Stomach (tissue), 19 donors: ENCODE measurements around the gene SLC27A3. TPM values are rescaled to one million over a fixed set of nuclear protein-coding genes. Genes with fewer than 3 reads are reported as not detected.

Experiments used
- DNase-seq, 2 donors: peaks; one replicate each; pipeline versions ENCODE4 v3.0.0 to v3.0.0-alpha.2; 2013 to 2019
- H3K27ac ChIP-seq, 5 donors: fragments of 200-600 bp in 4 of 5; sonication (generic) in 4 of 5; one replicate each; pipeline ENCODE4 v1.5.1; 2013 to 2019; ENCODE audit warnings: mild to moderate bottlenecking in 1 of 5, moderate library complexity in 1 of 5
- H3K27me3 ChIP-seq, 3 donors: fragments of 200-600 bp; sonication (generic); one replicate each; pipeline ENCODE4 v1.5.1; 2017 to 2019; ENCODE audit warnings: mixed run types in 1 of 3
- H3K36me3 ChIP-seq, 4 donors: fragments of 200-600 bp; sonication (generic); 1 replicate in 3 of 4; 2 replicates in 1 of 4; pipeline ENCODE4 v1.5.1; 2016 to 2019
- H3K4me1 ChIP-seq, 4 donors: fragments of 200-600 bp; sonication (generic); one replicate each; pipeline ENCODE4 v1.5.1; 2016 to 2019
- H3K4me3 ChIP-seq, 4 donors: fragments of 200-600 bp; sonication (generic) in 3 of 4; one replicate each; pipeline ENCODE4 v1.5.1; 2016 to 2019; ENCODE audit warnings: mild to moderate bottlenecking in 1 of 4
- H3K9me3 ChIP-seq, 4 donors: fragments of 200-600 bp; sonication (generic); one replicate each; pipeline ENCODE4 v1.5.1; 2016 to 2019
- EP300 ChIP-seq: sonication (generic); formaldehyde crosslinking; IDR thresholded peaks from one replicate; pipeline ENCODE4 v1.6.1; 2017; ENCODE audit warnings: antibody characterized with exemption
- POLR2A ChIP-seq, 4 donors: fragments of 450-650 bp; IDR thresholded peaks; one replicate each; pipeline ENCODE4 v1.6.1; 2016; ENCODE audit warnings: antibody characterized with exemption in 4 of 4, control low read depth in 2 of 4, mild to moderate bottlenecking in 1 of 4, moderate library complexity in 1 of 4
- POLR2AphosphoS5 ChIP-seq, 3 donors: sonication (generic); formaldehyde crosslinking; IDR thresholded peaks; one replicate each; pipeline ENCODE4 v1.6.1; 2016; ENCODE audit warnings: antibody characterized with exemption in 3 of 3
- WGBS, 5 donors: extraction: QIAGEN DNeasy Blood & Tissue Kit in 3 of 5; methylation state at CpG; one replicate each; pipeline versions ENCODE4 v1.1.5 to v1.1.7; 2013 to 2018; 5-methylcytosine and 5-hydroxymethylcytosine counted together
- intact Hi-C: fragments of 100-400 bp; cut with DNase I; formaldehyde crosslinking; loops from one replicate; pipeline ENCODE4 v1.15.1; 2023; ENCODE audit warnings: low total_unique reads
- long read RNA-seq, 10 donors: transcript quantifications; one replicate each; lab custom pipeline, GENCODE V29; 2026
- polyA plus RNA-seq, 3 donors: library from polyadenylated mRNA; stranded (reverse); fragments of 200-250 nt; gene quantifications; one replicate each; pipeline ENCODE4 v1.2.3, GENCODE V29; 2013
- total RNA-seq, 5 donors: library from RNA; depleted of rRNA; stranded (reverse); fragments of >200 nt; gene quantifications; one replicate each; pipeline versions ENCODE4 v1.1.0 to v1.2.3, GENCODE V29; 2014 to 2016
- TF ChIP-seq, protein P1 (sequence below), 7 experiments: fragments of 450-650 bp in 4 of 7; fragments of 200-600 bp in 3 of 7; sonication (generic) in 3 of 7; IDR thresholded peaks; one replicate each; pipeline ENCODE4 v1.5.1; 2016 to 2019; ENCODE audit warnings: antibody characterized with exemption in 7 of 7, control low read depth in 2 of 7, mild to moderate bottlenecking in 1 of 7
- donor health status: healthy with polysubstance abuse.
- donor health status: Bipolar disorder and iron deficiency.
- donor health status: healthy.

Gene SLC27A3
- total RNA-seq (10 to 100 TPM; 14.9 to 89.9 (median 62.2) TPM), polyA plus RNA-seq (10 to 100 TPM; 17.4 to 86.8 (median 44.1) TPM)
- long read RNA-seq, donor 1, partial matches to known transcripts = 0 of 2 reads
- long read RNA-seq, donor 1, other reads (novel, unspliced or antisense) = 0 of 2 reads
- long read RNA-seq, donor 2, partial matches to known transcripts = 0 of 2 reads
- long read RNA-seq, donor 2, other reads (novel, unspliced or antisense) = 0 of 2 reads
- long read RNA-seq, donor 3, partial matches to known transcripts = 0 of 2 reads
- long read RNA-seq, donor 3, other reads (novel, unspliced or antisense) = 0 of 2 reads
- long read RNA-seq, donor 4 = 0 reads
- long read RNA-seq, donor 5, partial matches to known transcripts = 0 of 6 reads
- long read RNA-seq, donor 5, other reads (novel, unspliced or antisense) = 0 of 6 reads
- long read RNA-seq, donor 6 = 0 reads
- long read RNA-seq, donor 7, full-length matches to known transcripts = 6 of 6 reads
- long read RNA-seq, donor 7, partial matches to known transcripts = 0 of 6 reads
- long read RNA-seq, donor 7, other reads (novel, unspliced or antisense) = 0 of 6 reads
- long read RNA-seq, donor 8, partial matches to known transcripts = 0 of 4 reads
- long read RNA-seq, donor 8, other reads (novel, unspliced or antisense) = 0 of 4 reads
- long read RNA-seq, donor 9, partial matches to known transcripts = 0 of 1 reads
- long read RNA-seq, donor 9, other reads (novel, unspliced or antisense) = 0 of 1 reads
- long read RNA-seq, donor 10, full-length matches to known transcripts = 5 of 5 reads
- long read RNA-seq, donor 10, partial matches to known transcripts = 0 of 5 reads
- long read RNA-seq, donor 10, other reads (novel, unspliced or antisense) = 0 of 5 reads

- 2 to 6% (median 4%) methylated on average over 22 to 35 of the region's 35 CpGs for WGBS, 5 donors
- peak; percentile 73 to 92 for DNase-seq
- Histone ChIP-seq H3K27ac (peak within 1 kb of the TSS; percentile 85 to 93 (median 89)), H3K27me3 (no peaks in the 10 kb centered on the region), H3K4me3 (peak within 1 kb of the TSS; percentile 68 to 88 (median 75)), H3K9me3 (no peaks in the 10 kb centered on the region), H3K4me1 (peaks cover 46 to 94% (median 80%) of the 10 kb centered on the region in 4 donors), H3K36me3 (peaks cover 21 to 52% (median 46%) of the 10 kb centered on the region in 4 donors)
- TF ChIP-seq POLR2AphosphoS5 (IDR thresholded peaks at IDR 0.05) = peak in 1 of 3 donors; percentile 9
- TF ChIP-seq, protein P1, sequence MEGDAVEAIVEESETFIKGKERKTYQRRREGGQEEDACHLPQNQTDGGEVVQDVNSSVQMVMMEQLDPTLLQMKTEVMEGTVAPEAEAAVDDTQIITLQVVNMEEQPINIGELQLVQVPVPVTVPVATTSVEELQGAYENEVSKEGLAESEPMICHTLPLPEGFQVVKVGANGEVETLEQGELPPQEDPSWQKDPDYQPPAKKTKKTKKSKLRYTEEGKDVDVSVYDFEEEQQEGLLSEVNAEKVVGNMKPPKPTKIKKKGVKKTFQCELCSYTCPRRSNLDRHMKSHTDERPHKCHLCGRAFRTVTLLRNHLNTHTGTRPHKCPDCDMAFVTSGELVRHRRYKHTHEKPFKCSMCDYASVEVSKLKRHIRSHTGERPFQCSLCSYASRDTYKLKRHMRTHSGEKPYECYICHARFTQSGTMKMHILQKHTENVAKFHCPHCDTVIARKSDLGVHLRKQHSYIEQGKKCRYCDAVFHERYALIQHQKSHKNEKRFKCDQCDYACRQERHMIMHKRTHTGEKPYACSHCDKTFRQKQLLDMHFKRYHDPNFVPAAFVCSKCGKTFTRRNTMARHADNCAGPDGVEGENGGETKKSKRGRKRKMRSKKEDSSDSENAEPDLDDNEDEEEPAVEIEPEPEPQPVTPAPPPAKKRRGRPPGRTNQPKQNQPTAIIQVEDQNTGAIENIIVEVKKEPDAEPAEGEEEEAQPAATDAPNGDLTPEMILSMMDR (IDR thresholded peaks at IDR 0.05) = no peak
- no peak for TF ChIP-seq POLR2A (IDR thresholded peaks at IDR 0.05)
- no peak for TF ChIP-seq EP300
- intact Hi-C loops = no loop called here
These were observed at the start of gene SLC27A3 for GRCh38 chr1:153774780-153775457. SLC27A3 (plus strand) TSS chr1:153775407; CDS start chr1:153775498, 91 bp downstream.

DNA sequence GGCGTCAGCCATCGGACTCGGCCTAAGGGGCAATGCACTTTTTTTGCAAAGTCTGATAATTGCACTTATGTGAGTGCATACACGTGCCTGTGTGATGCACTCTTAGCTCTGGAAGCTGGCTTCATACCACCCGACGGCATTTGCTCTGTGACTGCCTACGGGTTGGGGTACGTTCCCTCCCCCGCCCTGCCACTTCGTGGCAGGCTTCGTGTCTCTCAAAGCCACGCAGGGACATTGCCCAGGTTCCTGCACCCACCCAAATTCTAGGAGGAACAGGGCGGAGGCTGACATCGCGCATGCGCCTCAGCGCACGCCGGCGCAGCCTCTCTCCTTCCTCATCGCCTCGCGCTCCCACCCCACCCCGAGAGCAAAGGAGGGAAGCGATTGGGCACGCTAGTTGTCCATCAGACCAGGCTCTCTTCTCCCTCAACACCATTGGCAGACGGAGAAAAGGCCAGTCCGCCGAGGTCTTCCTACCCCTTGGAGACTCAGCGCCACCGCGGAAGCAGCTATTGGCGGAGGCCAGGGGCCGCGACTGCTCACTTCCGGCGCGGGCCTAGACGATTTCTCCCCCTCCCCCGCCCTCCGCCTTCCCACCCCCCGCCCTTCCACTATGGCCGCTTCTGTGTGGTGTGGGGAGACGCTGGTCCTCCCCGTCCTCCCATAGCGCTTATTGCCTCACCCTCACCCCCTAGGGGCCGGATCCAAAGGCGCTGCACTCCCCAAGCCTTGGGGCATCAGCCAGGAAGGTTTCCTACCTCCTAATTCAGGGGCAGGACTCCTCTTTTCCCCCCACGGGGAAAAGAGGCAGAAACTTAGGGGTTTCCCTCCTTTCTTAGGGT, 47.5 kb upstream of the SLC27A3 start, which contains the start of gene INTS3:
Gene INTS3 (plus strand): TSS at position 588 of the 842 bp plus-strand sequence. CDS start 585 bp downstream, outside the sequence.
- TF ChIP-seq EP300 = no peak
- TF ChIP-seq, protein P1 (IDR thresholded peaks at IDR 0.05) = peak in 1 of 7 experiments; percentile 12
- peak in 1 of 4 donors; percentile 20 for TF ChIP-seq POLR2A (IDR thresholded peaks at IDR 0.05)
- peak in 2 of 3 donors; percentile 63 to 76 for TF ChIP-seq POLR2AphosphoS5 (IDR thresholded peaks at IDR 0.05)
- Histone ChIP-seq H3K27ac (peak within 1 kb of the TSS; percentile 89 to 100 (median 99)), H3K4me3 (peak within 1 kb of the TSS; percentile 71 to 86 (median 86)), H3K9me3 (no peaks in the 10 kb centered on the region), H3K36me3 (peaks cover 0 to 4% (median 0%) of the 10 kb centered on the region in 4 donors), H3K4me1 (peaks cover 15 to 44% (median 34%) of the 10 kb centered on the region in 4 donors), H3K27me3 (no peaks in the 10 kb centered on the region)
- peak; percentile 100 for DNase-seq
- intact Hi-C loops = no loop called here
- 0% methylated on average over 28 to 49 of the region's 49 CpGs for WGBS, 5 donors

- TF ChIP-seq, protein P1 (IDR thresholded peaks at IDR 0.05) = no peak
- TF ChIP-seq POLR2A (IDR thresholded peaks at IDR 0.05) (no peak), POLR2AphosphoS5 (IDR thresholded peaks at IDR 0.05) (no peak), EP300 (no peak)
- DNase-seq = peak in 1 of 2 donors; percentile 79
- WGBS, 5 donors = 0 to 2% (median 0%) methylated on average over 19 of the region's 19 CpGs
- Histone ChIP-seq H3K4me1 (peaks cover 15 to 51% (median 35%) of the 10 kb centered on the region in 4 donors), H3K27me3 (no peaks in the 10 kb centered on the region), H3K27ac (peak overlapping the region; percentile 89 to 100 (median 99)), H3K36me3 (peaks cover 0 to 4% (median 0%) of the 10 kb centered on the region in 4 donors), H3K9me3 (no peaks in the 10 kb centered on the region), H3K4me3 (peak overlapping the region; percentile 71 to 86 (median 86))
- intact Hi-C loops = no loop called here
These were observed 46.7 kb upstream of the SLC27A3 start for GRCh38 chr1:153728305-153729066.
